Tibial nerve (tissue), 4 donors: Measurements from ENCODE around the gene PRRG1.

Experiments used
- CTCF ChIP-seq, 5 experiments: fragments of 200-600 bp in 3 of 5; fragments of 450-650 bp in 2 of 5; sonication (generic) in 3 of 5; IDR thresholded peaks; one replicate each; pipeline ENCODE4 v1.5.1; 2016 to 2019; ENCODE audit warnings: antibody characterized with exemption in 5 of 5, mild to moderate bottlenecking in 3 of 5, moderate library complexity in 2 of 5
- EP300 ChIP-seq, 2 donors: sonication (generic); formaldehyde crosslinking; IDR thresholded peaks; one replicate each; pipeline ENCODE4 v1.6.1; 2017; ENCODE audit warnings: antibody characterized with exemption in 2 of 2, mild to moderate bottlenecking in 1 of 2

GRCh38 chrX:37405956-37406355, 56.8 kb downstream of the PRRG1 start:
- TF ChIP-seq EP300 (IDR thresholded peaks at IDR 0.05), result no peak
- no peak for TF ChIP-seq CTCF (IDR thresholded peaks at IDR 0.05)
